Endometrial microvascular endothelial cells (primary cell): ENCODE measurements around the gene RNF34. TPM values are rescaled to one million over a fixed set of nuclear protein-coding genes. Genes with fewer than 3 reads are reported as not detected.
"Not testable (repeated sequence)": the region's sequence is repeated elsewhere in the genome, so short reads cannot be mapped to it uniquely, and the experiment has no call there.

Source experiments
- in situ Hi-C: cut with HindIII; loops from 2 replicates; pipeline ENCODE4 v1.10.0; 2017; ENCODE audit warnings: low sequenced_read_pairs, low pct_unique_long_range_greater_than_20kb; ENCODE audit errors: inconsistent ontology term
- total RNA-seq: library from RNA; depleted of rRNA; stranded (reverse); fragments of >200 nt; gene quantifications from one replicate; pipeline ENCODE4 v1.2.3, GENCODE V29; 2015; ENCODE audit errors: inconsistent ontology term

The RNF34 gene, protein sequence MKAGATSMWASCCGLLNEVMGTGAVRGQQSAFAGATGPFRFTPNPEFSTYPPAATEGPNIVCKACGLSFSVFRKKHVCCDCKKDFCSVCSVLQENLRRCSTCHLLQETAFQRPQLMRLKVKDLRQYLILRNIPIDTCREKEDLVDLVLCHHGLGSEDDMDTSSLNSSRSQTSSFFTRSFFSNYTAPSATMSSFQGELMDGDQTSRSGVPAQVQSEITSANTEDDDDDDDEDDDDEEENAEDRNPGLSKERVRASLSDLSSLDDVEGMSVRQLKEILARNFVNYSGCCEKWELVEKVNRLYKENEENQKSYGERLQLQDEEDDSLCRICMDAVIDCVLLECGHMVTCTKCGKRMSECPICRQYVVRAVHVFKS
- 65.5 TPM for total RNA-seq

DNA sequence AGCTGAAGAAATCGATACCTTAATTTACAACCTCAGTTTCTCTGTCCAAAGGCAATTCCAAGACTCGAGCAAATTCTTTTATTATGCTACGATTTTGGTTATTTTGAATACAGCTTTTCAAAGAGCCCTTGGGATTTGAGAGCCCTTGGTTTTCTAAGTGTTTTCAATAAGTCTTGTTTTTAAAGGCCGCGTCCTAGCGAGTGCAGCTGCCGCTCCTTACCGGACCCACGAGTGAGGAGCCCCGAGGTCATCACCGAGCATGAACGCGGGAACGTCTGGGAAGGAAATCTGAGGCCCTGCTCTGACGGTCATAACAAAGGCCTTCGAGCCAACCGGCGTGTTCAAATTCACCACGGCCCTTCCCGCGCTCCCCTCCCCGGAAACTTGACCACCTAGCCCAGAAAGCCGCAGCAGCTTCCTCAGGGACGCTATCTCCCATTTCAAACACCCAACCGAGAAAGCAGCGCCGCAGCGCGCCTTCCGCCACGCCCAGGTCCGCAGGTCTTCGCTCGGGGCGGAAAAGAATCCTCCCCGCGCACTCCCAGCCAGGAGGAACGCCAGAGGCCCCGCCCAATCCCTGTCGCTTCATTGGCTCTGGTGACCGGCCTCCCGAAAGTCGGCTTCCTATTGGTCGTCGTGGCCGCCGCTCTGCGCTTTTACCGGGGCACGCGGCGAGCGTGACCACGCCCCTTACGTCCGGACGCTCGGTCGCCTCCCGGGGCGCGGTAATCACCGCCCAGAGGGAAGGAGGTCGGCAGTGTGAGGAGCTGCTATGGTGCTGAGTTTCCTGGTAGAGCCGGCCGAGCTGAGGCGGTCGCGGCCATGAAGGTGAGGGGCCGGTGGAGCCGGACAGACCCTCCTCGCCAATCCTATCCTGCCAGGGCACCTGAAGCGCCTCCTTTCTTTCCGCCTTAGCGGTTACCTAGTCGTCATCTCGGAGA, at the start of gene RNF34:
Gene RNF34, plus strand, starts transcription at position 728 of the 941 bp plus-strand sequence. Its CDS starts 95 bp downstream, at position 823.
- in situ Hi-C loops = no loop called here

- in situ Hi-C loops = no loop called here
Observed at GRCh38 chr12:121351820-121352681, 47.9 kb upstream of the RNF34 start, which contains the start of gene ANAPC5. ANAPC5 (minus strand) TSS chr12:121352411; CDS start chr12:121352340, 71 bp downstream.

DNA sequence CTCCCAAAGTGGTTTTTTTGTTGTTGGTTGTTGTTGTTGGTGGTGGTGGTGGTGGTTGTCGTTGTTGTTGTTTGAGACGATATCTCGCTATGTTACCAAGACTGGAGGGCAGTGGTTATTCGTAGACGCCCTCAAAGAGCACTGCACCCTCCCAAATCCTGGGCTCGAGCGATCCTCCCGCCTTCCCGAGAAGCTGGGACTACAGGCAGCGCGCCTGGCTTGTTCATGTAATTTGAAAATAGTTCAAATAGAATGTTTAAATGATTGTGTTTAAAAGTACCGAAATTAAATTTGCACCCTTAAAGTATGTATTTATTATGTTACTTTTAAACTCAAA, 47.3 kb upstream of the RNF34 start:
- in situ Hi-C loops = no loop called here

- in situ Hi-C loops = no loop called here
Observed at GRCh38 chr12:121355818-121356217, 44.1 kb upstream of the RNF34 start.

DNA sequence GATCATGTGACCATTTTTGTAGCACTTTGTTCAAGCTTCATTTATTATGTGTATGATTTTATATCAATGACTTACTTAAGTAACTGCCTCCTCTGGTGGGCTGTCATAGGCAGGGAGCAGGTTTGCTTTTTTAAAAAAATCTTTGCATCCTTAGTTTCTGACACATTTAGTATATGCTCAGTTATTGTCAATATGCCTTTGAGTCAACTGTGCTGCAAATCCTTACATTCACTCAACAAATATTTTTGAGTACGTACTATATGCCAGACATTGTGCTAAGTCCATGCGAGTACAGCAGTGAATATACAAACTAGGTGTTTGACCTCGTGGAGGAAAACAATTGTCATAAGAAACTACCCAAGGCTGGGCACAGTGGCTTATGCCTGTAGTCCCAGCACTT, 43.3 kb upstream of the RNF34 start:
- in situ Hi-C loops = no loop called here

- in situ Hi-C loops = no loop called here
Observed at GRCh38 chr12:121357331-121357730, 42.6 kb upstream of the RNF34 start.

DNA sequence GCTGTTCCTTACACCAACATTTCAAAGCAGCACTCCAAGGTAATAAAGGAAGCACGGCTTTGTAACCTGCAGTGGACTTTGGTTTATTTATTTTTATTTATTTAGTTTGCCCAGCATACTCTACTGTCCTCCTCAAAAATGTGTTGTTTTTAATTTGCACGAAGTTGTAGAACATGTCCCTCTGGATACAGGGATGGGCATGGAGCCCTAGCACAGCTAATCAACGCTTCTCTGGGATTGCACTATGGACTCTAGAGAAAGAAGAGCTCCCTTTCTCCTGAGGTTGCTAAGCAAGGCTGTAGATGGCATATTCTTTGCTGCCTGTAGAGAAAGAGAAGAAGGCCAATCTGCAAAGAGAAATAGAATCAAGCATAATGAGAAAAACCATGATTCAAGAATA, 41.8 kb upstream of the RNF34 start:
- in situ Hi-C loops = no loop called here

GRCh38 chr12:121364683-121365121, 35.2 kb upstream of the RNF34 start:
- in situ Hi-C loops = no loop called here

DNA sequence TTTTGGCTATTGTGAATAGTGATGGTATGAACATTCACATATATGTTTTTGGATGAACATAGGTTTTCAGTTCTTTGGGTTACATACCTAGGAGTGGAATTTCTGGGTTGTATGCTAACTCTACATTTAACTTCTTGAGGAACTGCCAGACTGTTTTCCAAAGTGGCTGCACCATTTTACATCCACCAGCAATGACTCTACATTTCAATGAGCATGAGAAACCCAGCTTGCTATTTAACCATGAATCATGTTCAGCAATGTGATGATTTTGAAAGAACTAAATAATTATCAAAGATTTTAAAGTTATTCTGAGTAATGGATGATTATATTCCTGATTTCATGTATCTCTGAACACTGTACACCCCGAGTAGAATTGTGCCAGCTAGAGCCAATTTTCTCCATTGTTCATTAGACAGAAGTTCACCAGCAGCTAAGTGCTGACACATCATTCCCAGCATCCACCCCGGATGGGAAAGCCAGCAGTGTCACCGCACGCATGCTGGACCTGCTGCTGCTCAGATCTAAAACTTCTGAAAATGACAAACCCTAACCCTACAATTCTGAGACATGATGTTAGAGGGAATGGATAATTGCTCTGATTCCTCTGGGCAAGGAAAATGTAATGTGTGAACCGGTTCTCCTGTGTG, 34.4 kb upstream of the RNF34 start:
- in situ Hi-C loops = no loop called here

DNA sequence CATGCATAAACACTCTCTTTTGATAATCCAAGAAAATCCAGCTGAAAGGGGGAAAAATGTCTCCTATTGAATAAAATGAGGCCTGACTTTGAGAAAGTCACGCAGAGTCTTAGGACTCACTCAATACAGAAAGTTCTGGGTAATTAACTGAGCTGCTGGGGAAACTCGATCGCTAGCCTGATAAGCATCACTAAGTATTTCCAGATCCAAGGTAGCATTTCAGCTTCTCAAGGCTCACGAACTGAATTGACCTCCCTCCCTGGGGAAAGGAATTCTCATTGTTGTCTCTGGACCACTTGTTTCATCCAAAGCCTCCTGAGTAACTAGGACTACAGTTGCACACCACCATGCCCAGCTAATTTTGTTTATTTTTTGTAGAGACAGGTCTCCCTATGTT, 33.9 kb upstream of the RNF34 start:
- in situ Hi-C loops = no loop called here

- in situ Hi-C loops = no loop called here
Observed at GRCh38 chr12:121371404-121371803, 28.5 kb upstream of the RNF34 start.

DNA sequence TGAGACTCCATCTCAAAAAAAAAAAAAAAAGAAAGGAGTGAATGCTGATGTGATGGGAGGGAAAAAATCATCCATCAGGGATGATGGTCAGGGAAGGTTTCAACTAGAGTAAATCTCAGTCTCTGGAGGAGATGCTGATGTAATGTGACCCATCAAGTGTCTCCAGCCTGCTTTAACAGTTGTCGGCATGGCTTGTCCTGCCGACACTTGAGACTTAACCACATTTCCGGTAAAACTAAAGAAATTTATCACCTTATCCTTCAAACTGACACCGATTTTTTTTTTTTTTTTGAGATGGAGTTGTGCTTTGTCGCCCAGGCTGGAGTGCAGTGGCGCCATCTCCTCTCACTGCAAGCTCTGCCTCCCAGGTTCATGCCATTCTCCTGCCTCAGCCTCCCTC, 26.2 kb upstream of the RNF34 start:
- in situ Hi-C loops = no loop called here

DNA sequence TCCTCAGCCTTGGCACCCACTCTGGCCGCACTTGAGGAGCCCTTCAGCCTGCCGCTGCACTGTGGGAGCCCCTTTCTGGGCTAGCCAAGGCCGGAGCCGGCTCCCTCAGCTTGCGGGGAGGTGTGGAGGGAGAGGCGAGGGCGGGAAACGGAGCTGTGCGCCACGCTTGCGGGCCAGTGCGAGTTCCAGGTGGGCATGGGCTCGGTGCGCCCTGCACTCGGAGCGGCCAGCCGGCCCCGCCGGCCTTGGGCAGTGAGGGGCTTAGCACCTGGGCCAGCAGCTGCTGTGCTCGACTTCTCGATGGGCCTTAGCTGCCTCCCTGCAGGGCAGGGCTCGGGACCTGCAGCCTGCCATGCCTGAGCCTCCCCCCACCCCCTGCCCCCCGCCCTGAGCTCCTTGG, 25.6 kb upstream of the RNF34 start:
- in situ Hi-C loops = not testable (repeated sequence)

DNA sequence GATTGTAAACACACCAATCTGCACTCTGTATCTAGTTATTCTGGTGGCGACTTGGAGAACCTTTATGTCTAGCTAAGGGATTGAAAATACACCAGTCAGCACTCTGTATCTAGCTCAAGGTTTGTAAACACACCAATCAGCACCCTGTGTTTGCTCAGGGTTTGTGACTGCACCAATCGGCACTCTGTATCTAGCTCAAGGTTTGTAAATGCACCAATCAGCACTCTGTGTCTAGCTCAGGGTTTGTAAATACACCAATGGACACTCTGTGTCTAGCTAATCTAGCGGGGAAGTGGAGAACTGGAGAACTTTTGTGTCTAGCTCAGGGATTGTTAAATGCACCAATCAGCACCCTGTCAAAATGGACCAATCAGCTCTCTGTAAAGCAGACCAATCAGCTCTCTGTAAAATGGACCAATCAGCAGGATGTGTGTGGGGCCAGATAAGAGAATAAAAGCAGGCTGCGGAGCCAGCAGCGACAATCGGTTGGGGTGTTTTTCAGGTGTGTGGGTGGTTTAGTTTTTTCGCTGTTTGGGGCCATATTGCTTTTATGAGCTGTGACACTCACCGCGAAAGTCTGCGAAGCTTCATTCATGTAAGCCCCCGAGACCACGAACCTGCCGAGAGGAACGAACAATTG, 24.9 kb upstream of the RNF34 start:
- in situ Hi-C loops = not testable (repeated sequence)

- in situ Hi-C loops = no loop called here
Observed at GRCh38 chr12:121376754-121377697, 22.9 kb upstream of the RNF34 start.

- in situ Hi-C loops = no loop called here
Observed at GRCh38 chr12:121378736-121379135, 21.2 kb upstream of the RNF34 start.

- in situ Hi-C loops = no loop called here
Observed at GRCh38 chr12:121379945-121380344, 20.0 kb upstream of the RNF34 start.
